Posterior vena cava (tissue), 2 donors: ENCODE data around the gene BRINP3. TPM values are rescaled to one million over a fixed set of nuclear protein-coding genes. Genes with fewer than 3 reads are reported as not detected.

Experiments used
- DNase-seq: peaks from one replicate; pipeline ENCODE4 v3.0.0-alpha.2; 2020; ENCODE audit warnings: low spot score
- intact Hi-C, 2 donors: fragments of 100-400 bp; cut with DNase I; formaldehyde crosslinking; loops; one replicate each; pipeline versions ENCODE4 v1.14.1 to v1.14.2; 2022 to 2023
- total RNA-seq, 2 donors: library from RNA; stranded (reverse); fragmentation: NEBNext Ultra II Directional; extraction: Animal tissue kit (Norgen Biotek cat#: 25700); gene quantifications; one replicate each; pipeline ENCODE4 v1.2.1, GENCODE V29; 2021
- donor health status: DM: yes; HTN: yes; CAD: no.
- donor health status: DM: yes; HTN: yes; CAD: no.

BRINP3 gene
- total RNA-seq, 2 donors from 2014 or later: 0.28 TPM; not detected in 1

DNA sequence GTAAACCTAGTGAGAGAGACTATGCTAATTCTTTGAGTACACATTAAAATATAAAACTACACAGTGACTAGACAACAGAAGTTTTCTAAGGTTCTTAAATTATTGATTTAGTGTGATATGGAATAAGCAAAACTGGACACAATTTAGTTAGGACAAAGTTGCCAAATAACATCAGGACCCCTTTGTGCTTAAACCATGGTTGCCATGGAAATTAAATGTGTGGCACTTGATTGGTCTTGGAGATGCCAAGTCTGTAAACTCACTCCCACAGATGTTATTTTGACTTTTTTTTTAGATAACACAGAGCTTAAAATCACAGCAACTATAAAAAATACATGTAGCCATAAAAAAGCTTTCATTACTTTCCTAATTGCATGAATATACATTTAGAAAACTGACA is 234.6 kb downstream of the BRINP3 start:
- intact Hi-C loops: no loop called here
- no peak for DNase-seq

DNA sequence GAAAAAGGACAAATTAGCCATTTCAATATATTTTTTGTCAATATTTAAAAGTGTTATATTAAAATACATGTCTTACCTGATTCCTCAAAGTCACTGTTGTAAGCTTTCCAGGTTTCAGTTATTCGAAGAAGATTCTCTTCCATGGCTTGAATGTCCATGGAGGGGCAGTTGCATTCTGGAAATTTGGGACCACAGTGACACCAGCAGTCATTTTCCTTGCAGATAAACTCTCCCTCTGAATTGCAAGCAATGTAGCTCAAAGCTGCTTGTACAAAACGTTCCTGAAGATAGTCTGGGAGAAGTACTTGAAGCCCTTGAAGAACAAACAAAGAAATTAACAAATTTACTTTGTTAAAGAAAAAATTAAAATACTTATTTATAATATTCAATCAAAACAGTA is 251.7 kb downstream of the BRINP3 start:
- intact Hi-C loops: no loop called here

DNA sequence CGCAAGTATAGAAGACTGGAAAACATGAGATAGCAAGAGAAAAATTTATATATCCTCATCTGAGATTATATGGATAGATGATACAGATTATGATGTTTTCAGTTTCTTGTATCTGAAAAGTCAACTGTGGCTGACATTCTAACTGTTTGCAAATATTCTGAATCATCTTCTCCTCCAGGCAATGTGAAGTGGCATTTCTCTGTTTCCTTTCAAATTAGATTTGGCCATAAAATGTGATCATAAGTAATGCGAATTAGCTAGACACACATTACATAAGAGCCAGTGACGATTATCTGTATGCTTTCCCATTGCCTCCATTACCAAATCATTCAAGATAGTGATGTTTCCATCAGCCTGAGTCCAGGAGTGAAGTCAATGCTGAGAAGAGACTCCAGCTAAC is 265.2 kb downstream of the BRINP3 start:
- intact Hi-C loops: no loop called here
- no peak for DNase-seq

More for the DNA sequence above, 251.7 kb downstream of the BRINP3 start:
- DNase-seq: no peak

- intact Hi-C loops: no loop called here
- DNase-seq: no peak
Observed at GRCh38 chr1:190207733-190208132, 269.9 kb downstream of the BRINP3 start.

DNA sequence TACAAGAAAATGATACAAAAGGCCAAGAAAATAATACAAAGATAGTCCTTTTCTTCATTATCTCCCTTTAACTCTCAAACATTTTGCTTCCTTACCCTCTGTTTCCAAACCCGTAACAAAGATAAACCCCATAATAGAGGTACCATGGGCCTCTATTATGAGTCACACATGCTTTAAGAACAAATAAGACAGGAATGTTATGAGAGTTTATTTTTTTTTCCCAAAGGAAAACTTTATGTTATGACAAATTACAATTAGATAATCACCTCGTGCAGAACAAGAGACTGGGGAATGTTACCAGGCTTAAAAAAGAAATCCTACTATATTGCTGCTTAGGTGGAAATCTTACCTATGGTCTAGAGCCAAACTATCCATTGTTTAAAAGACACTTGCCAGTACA is 272.0 kb downstream of the BRINP3 start:
- no peak for DNase-seq
- intact Hi-C loops: no loop called here

DNA sequence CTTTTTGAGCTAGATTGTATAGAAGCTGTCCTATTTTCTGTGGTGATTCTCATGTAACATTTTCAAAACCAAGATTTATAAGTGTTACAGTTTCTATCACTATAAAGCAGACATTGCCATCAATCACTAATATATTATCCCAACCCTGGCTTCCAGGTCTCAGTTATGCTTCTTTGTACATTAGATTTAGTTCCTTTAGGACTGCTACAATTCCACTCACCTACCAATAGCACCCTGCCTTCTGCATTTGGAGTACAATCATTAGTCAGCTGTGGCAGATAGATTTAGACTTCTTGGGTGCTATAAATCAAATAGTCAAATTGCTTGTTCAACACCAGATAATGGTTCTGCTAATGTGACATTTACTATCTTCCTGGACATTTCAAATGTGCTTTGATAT is 281.6 kb downstream of the BRINP3 start:
- no peak for DNase-seq
- intact Hi-C loops: no loop called here

DNA sequence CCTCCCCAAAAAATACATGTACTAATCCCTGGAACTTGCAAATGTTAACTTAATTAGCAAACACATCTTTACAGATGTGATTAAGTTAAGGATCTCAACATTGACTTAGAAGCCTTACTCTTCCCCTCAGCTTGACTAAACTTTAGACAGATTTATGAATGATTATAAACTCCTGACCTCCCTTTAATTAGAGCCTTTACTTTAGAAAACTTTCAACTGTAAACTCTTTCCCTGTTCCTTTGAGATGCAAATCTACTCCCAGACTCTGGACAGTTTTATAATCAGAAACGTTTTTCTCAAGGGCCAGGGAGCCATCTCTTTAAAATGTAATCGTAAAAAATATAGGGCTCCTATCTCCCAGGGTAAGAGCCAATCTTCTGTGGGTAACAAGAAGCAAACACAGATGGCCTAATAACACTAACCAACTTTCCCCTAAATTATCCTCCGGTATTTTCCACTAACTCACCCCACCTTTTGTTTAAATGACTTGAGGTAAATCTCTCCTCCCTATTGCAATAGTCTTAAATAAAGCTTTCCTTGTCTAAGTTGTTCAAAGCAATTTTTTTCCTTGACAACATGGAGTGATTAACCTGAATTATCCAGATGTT is 284.1 kb downstream of the BRINP3 start:
- no peak for DNase-seq
- intact Hi-C loops: no loop called here

GRCh38 chr1:190192627-190193026 is 285.0 kb downstream of the BRINP3 start:
- no peak for DNase-seq
- intact Hi-C loops: no loop called here

- no peak for DNase-seq
- intact Hi-C loops: no loop called here
Observed at GRCh38 chr1:190183588-190183987, 294.1 kb downstream of the BRINP3 start.

DNA sequence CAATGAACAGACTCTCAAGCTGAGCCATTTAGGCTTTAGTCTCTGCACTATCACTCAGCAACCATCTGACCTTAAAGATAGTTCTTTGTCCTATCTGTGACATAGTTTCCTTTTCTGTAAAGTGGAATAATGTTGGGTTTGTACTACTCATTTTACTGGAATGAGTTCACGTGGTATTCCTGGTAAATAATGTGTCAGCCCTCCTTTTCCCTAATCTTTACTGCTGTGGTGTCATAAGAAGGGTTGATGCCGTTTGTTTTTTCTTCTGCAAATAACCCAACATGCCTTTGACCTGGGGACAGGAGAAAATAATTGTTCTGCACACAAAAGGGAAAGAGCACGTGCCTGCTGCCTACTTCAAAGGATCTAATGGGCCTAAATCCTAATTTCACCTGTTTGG is 297.8 kb downstream of the BRINP3 start:
- no peak for DNase-seq
- intact Hi-C loops: no loop called here

DNA sequence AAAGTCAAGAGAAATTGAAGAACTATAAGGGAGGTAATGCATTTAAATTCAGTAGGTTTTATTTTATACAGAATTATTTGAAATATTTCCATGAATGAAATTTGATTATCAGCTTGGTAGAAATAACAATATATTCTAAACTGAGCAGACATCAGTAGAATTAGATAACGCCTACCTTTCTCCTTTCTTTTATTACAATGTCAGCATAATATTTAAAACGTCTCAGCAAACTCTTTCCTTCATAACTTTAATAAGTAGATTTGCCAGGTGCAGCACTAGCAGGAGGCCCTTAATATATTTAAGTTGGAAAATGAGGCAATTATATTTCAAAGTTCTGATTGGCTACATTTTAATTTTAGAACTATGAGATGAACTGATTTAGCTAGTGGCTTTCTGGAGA is 298.8 kb downstream of the BRINP3 start:
- intact Hi-C loops: no loop called here
- DNase-seq: no peak

DNA sequence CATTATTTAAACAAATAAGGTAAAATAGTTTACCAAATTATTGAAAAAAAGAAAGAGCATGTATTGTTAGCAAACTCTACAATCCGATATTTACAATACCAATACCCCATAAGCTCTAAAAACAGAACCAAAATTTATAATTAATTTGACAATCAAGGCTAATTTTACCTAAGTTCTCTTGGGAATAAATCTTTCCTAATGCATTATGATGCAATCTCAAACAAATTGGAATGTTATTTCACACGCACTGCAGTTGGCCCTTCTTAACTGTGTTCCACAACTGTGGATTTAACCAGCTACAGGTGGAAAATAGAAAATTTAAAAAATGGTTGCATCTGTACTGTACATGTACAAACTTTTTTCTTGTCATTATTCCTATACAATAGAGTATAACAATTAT is 300.1 kb downstream of the BRINP3 start:
- DNase-seq: no peak
- intact Hi-C loops: no loop called here

- intact Hi-C loops: no loop called here
- DNase-seq: no peak
Observed at GRCh38 chr1:190176776-190177175, 300.9 kb downstream of the BRINP3 start.

DNA sequence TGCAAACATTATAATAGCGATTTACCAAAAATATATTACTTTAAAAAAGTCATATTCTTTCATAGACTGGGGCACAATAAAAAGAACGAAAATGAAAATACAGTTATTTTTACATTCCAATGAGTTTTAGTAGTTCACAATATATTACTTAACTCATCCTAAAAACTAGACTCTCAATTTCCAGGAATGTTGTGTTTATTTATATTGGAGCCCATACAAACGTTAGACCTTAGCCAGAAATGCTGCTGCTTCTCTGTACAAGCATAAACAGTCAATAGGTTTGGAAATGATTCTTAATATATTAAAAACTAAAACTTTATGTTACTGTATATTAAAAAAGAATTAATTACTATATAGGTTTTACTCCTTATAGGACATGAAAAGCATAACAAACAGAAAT is 302.3 kb downstream of the BRINP3 start:
- DNase-seq: no peak
- intact Hi-C loops: no loop called here

GRCh38 chr1:190172651-190173430 is 304.8 kb downstream of the BRINP3 start:
- intact Hi-C loops: no loop called here

GRCh38 chr1:190170321-190170720 is 307.3 kb downstream of the BRINP3 start:
- intact Hi-C loops: no loop called here
- DNase-seq: no peak

More at GRCh38 chr1:190172651-190173430, 304.8 kb downstream of the BRINP3 start:
- no peak for DNase-seq

- intact Hi-C loops: loop anchor here in 1 of 2 donors (10.0 kb wide), 1 partner anchor 495 kb away; no protein-coding TSS in a partner anchor
- no peak for DNase-seq
Observed at GRCh38 chr1:190169311-190170067, 308.2 kb downstream of the BRINP3 start.

DNA sequence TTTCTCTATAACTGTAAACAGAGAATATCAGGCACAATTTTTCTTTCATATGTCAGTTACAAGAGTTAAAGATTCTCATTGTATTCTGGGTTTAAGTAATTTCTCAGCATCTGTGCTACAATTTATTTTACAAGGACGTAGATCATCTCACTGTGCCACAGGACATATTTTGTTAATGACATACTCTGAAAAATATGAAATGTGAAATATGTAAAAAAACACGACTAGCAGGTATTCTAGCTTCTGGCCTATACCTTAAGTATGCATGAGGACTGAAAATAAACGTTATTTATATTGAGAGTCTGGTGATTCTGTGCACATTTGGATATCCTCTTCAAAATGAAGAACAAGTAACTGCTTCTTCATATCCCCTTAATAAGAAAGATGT is 308.8 kb downstream of the BRINP3 start:
- DNase-seq: no peak
- intact Hi-C loops: loop anchor here in 1 of 2 donors (10.0 kb wide), 1 partner anchor 496 kb away; no protein-coding TSS in a partner anchor

DNA sequence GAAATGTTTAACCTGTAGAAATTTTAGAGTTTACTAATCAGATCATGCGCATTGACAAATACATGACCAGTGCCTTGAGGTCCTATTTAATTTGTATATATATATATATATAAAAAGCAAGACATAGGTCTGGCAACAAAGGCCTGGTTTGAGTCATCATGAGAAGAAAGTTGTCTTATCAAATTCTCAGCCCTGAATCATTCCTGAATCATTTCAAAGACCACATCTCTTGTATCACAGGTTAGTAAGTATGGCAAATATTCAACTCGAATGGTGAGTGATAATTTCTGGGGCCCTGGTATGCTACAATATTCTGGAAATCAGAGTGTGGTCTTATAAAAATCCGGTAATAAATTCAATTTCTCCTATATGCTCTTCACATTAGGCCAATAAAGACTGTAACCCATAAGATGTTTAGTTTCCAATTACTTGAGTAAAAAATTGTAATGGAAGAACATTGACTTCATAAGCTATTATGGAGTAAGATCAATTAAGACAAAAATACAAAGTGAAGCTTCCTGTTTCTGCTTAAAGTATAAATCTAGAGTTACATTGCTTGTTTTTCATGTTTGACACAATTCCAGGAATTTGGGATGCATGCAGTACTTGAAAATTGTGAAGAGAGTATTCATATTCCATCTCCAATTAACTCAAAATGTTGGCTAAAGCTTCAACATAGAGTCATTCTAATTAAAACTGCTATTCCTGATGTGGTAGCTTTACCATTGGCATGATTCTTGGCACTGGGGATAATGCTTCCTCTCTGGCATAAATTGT is 309.4 kb downstream of the BRINP3 start:
- no peak for DNase-seq
- intact Hi-C loops: loop anchor here in 1 of 2 donors (10.0 kb wide), 1 partner anchor 496 kb away; no protein-coding TSS in a partner anchor
